Caco-2 (cell line): Measurements from ENCODE around the gene SMKR1. TPM values are rescaled to one million over a fixed set of nuclear protein-coding genes. Genes with fewer than 3 reads are reported as not detected.

Experiments used
- BruUV-seq: library from RNA; stranded (reverse); fragments of 400-500 nt; replicated peaks from 2 replicates; lab custom pipeline; 2021; lab: Mats Ljungman, UMichigan
- CTCF ChIA-PET: fragments of 300-600 bp; sonication (Branson Sonifier 250); formaldehyde crosslinking; loops from one replicate; lab custom pipeline; 2022; ENCODE audit warnings: antibody characterized with exemption; lab: Charles Lee
- POLR2A ChIA-PET: fragments of 300-600 bp; sonication (Branson Sonifier 250); formaldehyde crosslinking; loops from one replicate; lab custom pipeline; 2022; ENCODE audit warnings: antibody characterized with exemption; lab: Charles Lee
- DNase-seq, 2 experiments: peaks; one replicate each; pipeline versions ENCODE4 v3.0.0 to v3.0.0-alpha.2; 2020 to 2022
- H3K27me3 ChIP-seq: replicated peaks from 2 replicates; pipeline ENCODE4 v1.6.0; 2011; ENCODE audit warnings: low read length; ENCODE audit not compliant: control insufficient read depth, insufficient read depth
- H3K36me3 ChIP-seq: 2 replicates; pipeline ENCODE4 v1.5.1; 2011; ENCODE audit warnings: low read length; ENCODE audit not compliant: control insufficient read depth, insufficient read depth
- H3K4me1 ChIP-seq: fragments of 250-450 bp; sonication (Bioruptor Pico); 2 replicates; pipeline ENCODE4 v1.5.1; 2020; ENCODE audit warnings: mild to moderate bottlenecking
- H3K4me3 ChIP-seq: 2 replicates; pipeline ENCODE4 v1.5.1; 2011; ENCODE audit warnings: low read depth, mild to moderate bottlenecking, control low read depth, low read length
- H3K9me3 ChIP-seq: fragments of 250-450 bp; sonication (Bioruptor Pico); 2 replicates; pipeline ENCODE4 v1.5.1; 2020; ENCODE audit warnings: mild to moderate bottlenecking, moderate library complexity
- H3K27ac Mint-ChIP-seq: one replicate; pipeline ENCODE4 v1.8.0; 2022; ENCODE audit warnings: mixed read lengths; ENCODE audit not compliant: unreplicated experiment
- H3K27me3 Mint-ChIP-seq: one replicate; pipeline ENCODE4 v1.8.0; 2022; ENCODE audit warnings: mixed read lengths; ENCODE audit not compliant: insufficient read depth, unreplicated experiment
- H3K36me3 Mint-ChIP-seq: one replicate; pipeline ENCODE4 v1.8.0; 2022; ENCODE audit warnings: mild to moderate bottlenecking, mixed read lengths; ENCODE audit not compliant: insufficient read depth, unreplicated experiment
- H3K4me1 Mint-ChIP-seq: one replicate; pipeline ENCODE4 v1.8.0; 2022; ENCODE audit warnings: low read depth, mixed read lengths; ENCODE audit not compliant: unreplicated experiment
- H3K4me3 Mint-ChIP-seq: one replicate; pipeline ENCODE4 v1.8.0; 2022; ENCODE audit warnings: mild to moderate bottlenecking, moderate library complexity, mixed read lengths; ENCODE audit not compliant: unreplicated experiment
- H3K9me3 Mint-ChIP-seq: one replicate; pipeline ENCODE4 v1.8.0; 2022; ENCODE audit warnings: mixed read lengths; ENCODE audit not compliant: unreplicated experiment
- intact Hi-C: fragments of 100-400 bp; cut with micrococcal nuclease; formaldehyde crosslinking; loops from one replicate; pipeline ENCODE4 v1.10.0; 2022; ENCODE audit not compliant: unreplicated experiment
- total RNA-seq: library from RNA; stranded (reverse); gene quantifications from 2 replicates; pipeline ENCODE4 v1.2.3, GENCODE V29; 2022
- TF ChIP-seq, protein P1 (sequence below), 2 experiments: fragments of 200-600 bp in 1 of 2; IDR thresholded peaks; 1 replicate in 1 of 2; 2 replicates in 1 of 2; pipeline versions ENCODE4 v1.5.1 to v1.8.0; 2011 to 2022; ENCODE audit warnings: antibody characterized with exemption in 1 of 2, control low read depth in 1 of 2, inconsistent platforms in 1 of 2, low read depth in 1 of 2, low read length in 1 of 2, mild to moderate bottlenecking in 1 of 2, moderate library complexity in 1 of 2; ENCODE audit not compliant: insufficient read depth in 1 of 2, severe bottlenecking in 1 of 2, unreplicated experiment in 1 of 2

SMKR1 gene
- total RNA-seq, 1 experiment from 2014 or later, result not detected

DNA sequence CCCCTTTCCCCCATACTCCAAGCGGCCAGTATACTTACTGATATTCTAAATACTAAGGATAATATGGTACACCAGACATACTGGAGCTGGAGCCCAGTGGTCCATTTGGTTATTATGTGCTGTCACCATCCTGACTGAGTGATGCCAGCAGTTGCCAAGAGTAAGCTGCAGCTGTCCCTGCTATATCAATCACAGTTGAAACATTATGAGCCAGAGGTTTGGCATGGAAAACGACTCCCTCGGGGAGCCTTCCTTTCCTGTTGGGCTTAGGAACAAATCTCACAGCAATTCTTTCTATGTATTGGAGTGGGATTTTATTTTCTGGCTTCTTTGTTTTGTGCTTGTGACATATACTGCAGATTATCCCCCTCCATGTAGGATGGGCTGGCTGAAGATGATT lies 35.5 kb upstream of the SMKR1 start:
- ChIA-PET POLR2A (no interaction called here), CTCF (interaction anchor here (1.5 kb wide), 1 partner anchor 33 kb away, joined by 4 read pairs; the partner anchor contains the start of gene STRIP2)
- Mint-ChIP-seq H3K36me3 (no peaks in the 10 kb centered on the region), H3K4me3 (no peak overlapping the region), H3K9me3 (no peaks in the 10 kb centered on the region), H3K4me1 (no peaks in the 10 kb centered on the region), H3K27ac (no peak overlapping the region), H3K27me3 (no peaks in the 10 kb centered on the region)
- no peaks in the 10 kb centered on the region for H3K36me3 ChIP-seq
- no peaks in the 10 kb centered on the region for H3K4me1 ChIP-seq
- TF ChIP-seq, protein P1, sequence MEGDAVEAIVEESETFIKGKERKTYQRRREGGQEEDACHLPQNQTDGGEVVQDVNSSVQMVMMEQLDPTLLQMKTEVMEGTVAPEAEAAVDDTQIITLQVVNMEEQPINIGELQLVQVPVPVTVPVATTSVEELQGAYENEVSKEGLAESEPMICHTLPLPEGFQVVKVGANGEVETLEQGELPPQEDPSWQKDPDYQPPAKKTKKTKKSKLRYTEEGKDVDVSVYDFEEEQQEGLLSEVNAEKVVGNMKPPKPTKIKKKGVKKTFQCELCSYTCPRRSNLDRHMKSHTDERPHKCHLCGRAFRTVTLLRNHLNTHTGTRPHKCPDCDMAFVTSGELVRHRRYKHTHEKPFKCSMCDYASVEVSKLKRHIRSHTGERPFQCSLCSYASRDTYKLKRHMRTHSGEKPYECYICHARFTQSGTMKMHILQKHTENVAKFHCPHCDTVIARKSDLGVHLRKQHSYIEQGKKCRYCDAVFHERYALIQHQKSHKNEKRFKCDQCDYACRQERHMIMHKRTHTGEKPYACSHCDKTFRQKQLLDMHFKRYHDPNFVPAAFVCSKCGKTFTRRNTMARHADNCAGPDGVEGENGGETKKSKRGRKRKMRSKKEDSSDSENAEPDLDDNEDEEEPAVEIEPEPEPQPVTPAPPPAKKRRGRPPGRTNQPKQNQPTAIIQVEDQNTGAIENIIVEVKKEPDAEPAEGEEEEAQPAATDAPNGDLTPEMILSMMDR (IDR thresholded peaks at IDR 0.05; ENCODE audit: insufficient read depth in 1 of 2, low read depth in 1 of 2, low read length in 1 of 2, severe bottlenecking in 1 of 2, unreplicated experiment in 1 of 2), result no peak
- intact Hi-C loops, result no loop called here
- BruUV-seq, result no TSS peak
- DNase-seq, result no peak
- no peaks in the 10 kb centered on the region for H3K9me3 ChIP-seq
- no peaks in the 10 kb centered on the region for H3K27me3 ChIP-seq
- no peak overlapping the region for H3K4me3 ChIP-seq

GRCh38 chr7:129468087-129468486 lies 34.2 kb upstream of the SMKR1 start:
- Histone ChIP-seq H3K4me3 (no peak overlapping the region), H3K9me3 (no peaks in the 10 kb centered on the region), H3K4me1 (no peaks in the 10 kb centered on the region), H3K27me3 (no peaks in the 10 kb centered on the region), H3K36me3 (no peaks in the 10 kb centered on the region)
- Mint-ChIP-seq H3K36me3 (no peaks in the 10 kb centered on the region), H3K4me1 (no peaks in the 10 kb centered on the region), H3K4me3 (no peak overlapping the region), H3K27ac (no peak overlapping the region), H3K9me3 (no peaks in the 10 kb centered on the region), H3K27me3 (no peaks in the 10 kb centered on the region)
- ChIA-PET CTCF (interaction anchor here (1.5 kb wide), 2 partner anchors 34 to 92 kb away, joined by 4 read pairs; partner anchors contain the start of gene STRIP2), POLR2A (no interaction called here)
- BruUV-seq, result no TSS peak
- TF ChIP-seq, protein P1 (IDR thresholded peaks at IDR 0.05; ENCODE audit: insufficient read depth in 1 of 2, low read depth in 1 of 2, low read length in 1 of 2, severe bottlenecking in 1 of 2, unreplicated experiment in 1 of 2), result no peak
- DNase-seq, result no peak
- intact Hi-C loops, result no loop called here

DNA sequence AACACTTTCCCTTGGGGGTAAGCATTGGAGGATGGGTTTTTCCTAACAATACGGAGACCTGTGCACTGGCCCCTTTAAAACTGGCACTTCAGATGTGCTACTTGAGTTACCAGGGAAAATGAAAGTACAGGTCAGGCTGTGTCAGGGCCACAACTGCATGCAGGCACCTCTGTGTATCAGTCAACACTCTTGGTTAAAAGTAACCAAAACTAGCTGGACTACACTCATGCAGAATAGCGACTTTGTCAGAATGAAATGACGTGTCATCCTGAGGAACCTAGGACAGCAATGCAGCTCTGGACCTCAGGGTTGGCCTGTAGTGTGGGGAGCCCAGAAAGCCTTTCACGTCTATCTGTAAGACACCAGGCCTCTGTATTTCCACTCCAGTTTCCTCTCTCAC lies 33.8 kb upstream of the SMKR1 start:
- Mint-ChIP-seq H3K36me3 (no peaks in the 10 kb centered on the region), H3K9me3 (no peaks in the 10 kb centered on the region), H3K27me3 (no peaks in the 10 kb centered on the region), H3K27ac (no peak overlapping the region), H3K4me3 (no peak overlapping the region), H3K4me1 (no peaks in the 10 kb centered on the region)
- no TSS peak for BruUV-seq
- TF ChIP-seq, protein P1 (IDR thresholded peaks at IDR 0.05; ENCODE audit: insufficient read depth in 1 of 2, low read depth in 1 of 2, low read length in 1 of 2, severe bottlenecking in 1 of 2, unreplicated experiment in 1 of 2), result no peak
- no peaks in the 10 kb centered on the region for H3K4me1 ChIP-seq
- no peaks in the 10 kb centered on the region for H3K36me3 ChIP-seq
- no peaks in the 10 kb centered on the region for H3K27me3 ChIP-seq
- POLR2A ChIA-PET, result no interaction called here
- no peak for DNase-seq
- intact Hi-C loops, result no loop called here
- no peaks in the 10 kb centered on the region for H3K9me3 ChIP-seq
- CTCF ChIA-PET, result interaction anchor here (1.5 kb wide), 2 partner anchors 34 to 92 kb away, joined by 4 read pairs; partner anchors contain the start of gene STRIP2
- H3K4me3 ChIP-seq, result no peak overlapping the region
